ENCODE measurements around the gene RETREG1. TPM values are rescaled to one million over a fixed set of nuclear protein-coding genes. Genes with fewer than 3 reads are reported as not detected.

Gene RETREG1
- total RNA-seq, 1 experiment from 2014 or later, result 5.1 TPM

- H3K27ac ChIP-seq (ENCODE audit: low read depth, low read length, poor library complexity, severe bottlenecking), result no peak overlapping the region
- POLR2A ChIA-PET (ENCODE audit: low non-redundant PET), result no interaction called here
- no TSS peak for BruUV-seq (replicated peaks)
Observed at GRCh38 chr5:16561660-16562059, 55.1 kb downstream of the RETREG1 start.

GRCh38 chr5:16559702-16560101 is 57.1 kb downstream of the RETREG1 start:
- POLR2A ChIA-PET (ENCODE audit: low non-redundant PET), result no interaction called here
- Histone ChIP-seq H3K4me3 (ENCODE audit: low read depth, low read length, poor library complexity, severe bottlenecking) (no peak overlapping the region), H3K27me3 (replicated peaks; ENCODE audit: insufficient read depth, low read depth, low read length, poor library complexity) (no peaks in the 10 kb centered on the region), H3K27ac (ENCODE audit: low read depth, low read length, poor library complexity, severe bottlenecking) (no peak overlapping the region), H3K9me3 (ENCODE audit: low read depth, low read length, poor library complexity, severe bottlenecking) (no peaks in the 10 kb centered on the region), H3K36me3 (ENCODE audit: insufficient read depth, low read length, poor library complexity, severe bottlenecking) (no peaks in the 10 kb centered on the region), H3K4me1 (ENCODE audit: insufficient read depth, low read length, poor library complexity, severe bottlenecking) (no peaks in the 10 kb centered on the region)
- intact Hi-C loops (cut with micrococcal nuclease; ENCODE audit: unreplicated experiment), result loop anchor here (10.0 kb wide), 1 partner anchor 215 kb away; no protein-coding TSS in a partner anchor
- no peak for DNase-seq (ENCODE audit: low spot score)
- CTCF ChIA-PET, result no interaction called here
- no TSS peak for BruUV-seq (replicated peaks)
- TF ChIP-seq EZH2 (IDR thresholded peaks at IDR 0.05; ENCODE audit: borderline replicate concordance, low read depth, low read length, poor library complexity, severe bottlenecking), result no peak
- TF ChIP-seq CTCF (conservative IDR thresholded peaks at IDR 0.05; ENCODE audit: low read depth, low read length), result no peak

More at GRCh38 chr5:16561660-16562059, 55.1 kb downstream of the RETREG1 start:
- intact Hi-C loops (cut with micrococcal nuclease; ENCODE audit: unreplicated experiment), result no loop called here
- Histone ChIP-seq H3K27me3 (replicated peaks; ENCODE audit: insufficient read depth, low read depth, low read length, poor library complexity) (no peaks in the 10 kb centered on the region), H3K4me1 (ENCODE audit: insufficient read depth, low read length, poor library complexity, severe bottlenecking) (no peaks in the 10 kb centered on the region), H3K9me3 (ENCODE audit: low read depth, low read length, poor library complexity, severe bottlenecking) (no peaks in the 10 kb centered on the region), H3K36me3 (ENCODE audit: insufficient read depth, low read length, poor library complexity, severe bottlenecking) (no peaks in the 10 kb centered on the region), H3K4me3 (ENCODE audit: low read depth, low read length, poor library complexity, severe bottlenecking) (no peak overlapping the region)
- no peak for DNase-seq (ENCODE audit: low spot score)
- CTCF ChIA-PET, result no interaction called here
- TF ChIP-seq CTCF (conservative IDR thresholded peaks at IDR 0.05; ENCODE audit: low read depth, low read length), result no peak

- H3K4me3 ChIP-seq (ENCODE audit: low read depth, low read length, poor library complexity, severe bottlenecking), result no peak overlapping the region
- ChIA-PET CTCF (no interaction called here), POLR2A (ENCODE audit: low non-redundant PET) (interaction anchor here (0.5 kb wide), 1 partner anchor 10 kb away, joined by 6 read pairs; no protein-coding TSS in a partner anchor)
- no peak for DNase-seq (ENCODE audit: low spot score)
- no peak overlapping the region for H3K27ac ChIP-seq (ENCODE audit: low read depth, low read length, poor library complexity, severe bottlenecking)
- no peaks in the 10 kb centered on the region for H3K27me3 ChIP-seq (replicated peaks; ENCODE audit: insufficient read depth, low read depth, low read length, poor library complexity)
- no TSS peak for BruUV-seq (replicated peaks)
- no peaks in the 10 kb centered on the region for H3K4me1 ChIP-seq (ENCODE audit: insufficient read depth, low read length, poor library complexity, severe bottlenecking)
- no peak for TF ChIP-seq EZH2 (IDR thresholded peaks at IDR 0.05; ENCODE audit: borderline replicate concordance, low read depth, low read length, poor library complexity, severe bottlenecking)
- TF ChIP-seq CTCF (conservative IDR thresholded peaks at IDR 0.05; ENCODE audit: low read depth, low read length), result no peak
- no peaks in the 10 kb centered on the region for H3K9me3 ChIP-seq (ENCODE audit: low read depth, low read length, poor library complexity, severe bottlenecking)
- intact Hi-C loops (cut with micrococcal nuclease; ENCODE audit: unreplicated experiment), result loop anchor here (10.0 kb wide), 1 partner anchor 214 kb away; no protein-coding TSS in a partner anchor
- H3K36me3 ChIP-seq (ENCODE audit: insufficient read depth, low read length, poor library complexity, severe bottlenecking), result no peaks in the 10 kb centered on the region
Observed at GRCh38 chr5:16558984-16559629, 57.7 kb downstream of the RETREG1 start.
